ENCODE data around the gene AADACL4.

GRCh38 chr1:12649971-12650421 is 6.1 kb downstream of the AADACL4 start:
- TF ChIP-seq CTCF (optimal IDR thresholded peaks at IDR 0.05 in 1 of 3, IDR thresholded peaks at IDR 0.05 in 1 of 3, conservative IDR thresholded peaks at IDR 0.05 in 1 of 3; ENCODE audit: extremely low read depth in 1 of 3, insufficient read depth in 2 of 3, low read length in 3 of 3) (no peak), EZH2 (IDR thresholded peaks at IDR 0.05; ENCODE audit: low read length) (no peak)

All from keratinocyte (primary cell).